ACHN (cell line): Measurements from ENCODE around the gene TRAPPC2B.
"Not testable (repeated sequence)": the region's sequence is repeated elsewhere in the genome, so short reads cannot be mapped to it uniquely, and the experiment has no call there.

ENCODE experiments used
- DNase-seq: peaks from one replicate; pipeline ENCODE4 v3.0.0-alpha.2; 2015
- in situ Hi-C: cut with HindIII; loops from 2 replicates; pipeline ENCODE4 v1.10.0; 2017; ENCODE audit warnings: low sequenced_read_pairs, low pct_ligation_motif_present, low pct_unique_long_range_greater_than_20kb

The TRAPPC2B gene

GRCh38 chr19:57362419-57362818 is 932 bp upstream of the TRAPPC2B start:
- in situ Hi-C loops, result no loop called here
- DNase-seq, result no peak

GRCh38 chr19:57363688-57364181 is 384 bp downstream of the TRAPPC2B start:
- DNase-seq, result no peak
- in situ Hi-C loops, result no loop called here

GRCh38 chr19:57366776-57367175 is 3.4 kb downstream of the TRAPPC2B start:
- in situ Hi-C loops, result no loop called here
- no peak for DNase-seq

- no peak for DNase-seq
- in situ Hi-C loops, result no loop called here
Measured at GRCh38 chr19:57374179-57374578, 10.8 kb downstream of the TRAPPC2B start.

GRCh38 chr19:57374647-57375046 is 11.3 kb downstream of the TRAPPC2B start:
- in situ Hi-C loops, DNase-seq: not testable (repeated sequence)

- no peak for DNase-seq
- in situ Hi-C loops, result no loop called here
Measured at GRCh38 chr19:57376151-57376550, 12.8 kb downstream of the TRAPPC2B start.

GRCh38 chr19:57377498-57378146 is 14.3 kb downstream of the TRAPPC2B start:
- in situ Hi-C loops, result no loop called here
- no peak for DNase-seq

GRCh38 chr19:57380923-57381322 is 17.6 kb downstream of the TRAPPC2B start:
- in situ Hi-C loops, result no loop called here

GRCh38 chr19:57382806-57383488 is 19.6 kb downstream of the TRAPPC2B start:
- in situ Hi-C loops, result no loop called here
- no peak for DNase-seq

More at GRCh38 chr19:57380923-57381322, 17.6 kb downstream of the TRAPPC2B start:
- no peak for DNase-seq

- in situ Hi-C loops, result no loop called here
- DNase-seq, result no peak
Measured at GRCh38 chr19:57389194-57389729, 25.9 kb downstream of the TRAPPC2B start.

GRCh38 chr19:57389730-57390598 is 26.6 kb downstream of the TRAPPC2B start, which contains the start of gene ZNF548:
TSS of gene ZNF548 (plus strand) at chr19:57389854. CDS start at chr19:57390100, 246 bp downstream.
- in situ Hi-C loops, result no loop called here
- peak; percentile 96 for DNase-seq

- in situ Hi-C loops, result no loop called here
- DNase-seq, result no peak
Measured at GRCh38 chr19:57395710-57396109, 32.4 kb downstream of the TRAPPC2B start.

GRCh38 chr19:57398868-57399267 is 35.5 kb downstream of the TRAPPC2B start:
- in situ Hi-C loops, result no loop called here
- DNase-seq, result no peak

- no peak for DNase-seq
- in situ Hi-C loops, result no loop called here
Measured at GRCh38 chr19:57403737-57404563, 40.6 kb downstream of the TRAPPC2B start.

GRCh38 chr19:57406516-57407123 is 43.3 kb downstream of the TRAPPC2B start:
- in situ Hi-C loops, result no loop called here

GRCh38 chr19:57410877-57411671 is 47.7 kb downstream of the TRAPPC2B start, which contains the start of gene ZNF17:
TSS of gene ZNF17 (plus strand) at chr19:57411161. CDS start at chr19:57413616, 2,455 bp downstream.
- peak; percentile 92 for DNase-seq
- in situ Hi-C loops, result no loop called here

More at GRCh38 chr19:57406516-57407123, 43.3 kb downstream of the TRAPPC2B start:
- DNase-seq, result peak; percentile 20
